GM23338 (cell line): ENCODE measurements around the gene SPHK1. TPM values are rescaled to one million over a fixed set of nuclear protein-coding genes. Genes with fewer than 3 reads are reported as not detected.

Experiments
- ATAC-seq: fragments of 200-7000 bp; cut with Tn5 transposase; 3 replicates; pipeline ENCODE4 v1.9.1; 2020
- DNase-seq: peaks from one replicate; pipeline ENCODE4 v3.0.0-alpha.2; 2015; ENCODE audit warnings: low spot score
- H2AFZ ChIP-seq: fragments of 200-600 bp; sonication (generic); 2 replicates; pipeline ENCODE4 v1.8.0; 2016; ENCODE audit warnings: antibody characterized with exemption, mild to moderate bottlenecking, moderate library complexity
- H3F3A ChIP-seq: fragments of 200-600 bp; sonication (generic); replicated peaks from 2 replicates; pipeline ENCODE4 v1.8.0; 2017; ENCODE audit warnings: antibody characterized with exemption, mixed run types, low read depth
- H3K27ac ChIP-seq: fragments of 200-600 bp; sonication (generic); 2 replicates; pipeline ENCODE4 v1.6.1; 2016; ENCODE audit warnings: low read depth
- H3K27me3 ChIP-seq: fragments of 200-600 bp; sonication (generic); 2 replicates; pipeline ENCODE4 v1.8.0; 2016; ENCODE audit warnings: mild to moderate bottlenecking, mixed run types, moderate library complexity; ENCODE audit not compliant: insufficient read depth
- H3K36me3 ChIP-seq: fragments of 200-600 bp; sonication (generic); 2 replicates; pipeline ENCODE4 v1.8.0; 2016; ENCODE audit warnings: mild to moderate bottlenecking; ENCODE audit not compliant: insufficient read depth
- H3K4me1 ChIP-seq: fragments of 200-600 bp; sonication (generic); 2 replicates; pipeline ENCODE4 v1.8.0; 2016; ENCODE audit warnings: mild to moderate bottlenecking, moderate library complexity; ENCODE audit not compliant: insufficient read depth
- H3K4me2 ChIP-seq: fragments of 200-600 bp; sonication (generic); 2 replicates; pipeline ENCODE4 v1.7.1; 2017; ENCODE audit warnings: mixed run types
- H3K4me3 ChIP-seq: fragments of 200-600 bp; sonication (generic); 2 replicates; pipeline ENCODE4 v1.6.1; 2016; ENCODE audit warnings: mixed run types
- H3K79me2 ChIP-seq: fragments of 200-600 bp; sonication (generic); replicated peaks from 2 replicates; pipeline ENCODE4 v1.8.0; 2017; ENCODE audit warnings: mild to moderate bottlenecking; ENCODE audit not compliant: insufficient read depth
- H3K9me2 ChIP-seq: fragments of 200-600 bp; sonication (generic); 2 replicates; pipeline ENCODE4 v1.8.0; 2017; ENCODE audit not compliant: insufficient read depth
- H4K20me1 ChIP-seq: fragments of 200-600 bp; sonication (generic); replicated peaks from 2 replicates; pipeline ENCODE4 v1.8.0; 2017; ENCODE audit warnings: mild to moderate bottlenecking; ENCODE audit not compliant: insufficient read depth
- H3K27ac Mint-ChIP-seq: 2 replicates; pipeline ENCODE4 v1.8.0; 2020; ENCODE audit warnings: inconsistent platforms, mild to moderate bottlenecking, moderate library complexity, mixed read lengths
- H3K27me3 Mint-ChIP-seq: 3 replicates; pipeline ENCODE4 v1.8.0; 2022; ENCODE audit warnings: low read depth, mild to moderate bottlenecking, moderate library complexity, mixed read lengths, inconsistent platforms; ENCODE audit not compliant: insufficient read depth, poor library complexity
- H3K36me3 Mint-ChIP-seq: 3 replicates; pipeline ENCODE4 v1.8.0; 2021; ENCODE audit warnings: low read depth, mild to moderate bottlenecking, inconsistent platforms, moderate library complexity, mixed read lengths
- H3K4me1 Mint-ChIP-seq: 3 replicates; pipeline ENCODE4 v1.8.0; 2020; ENCODE audit warnings: mild to moderate bottlenecking, inconsistent platforms, mixed read lengths
- H3K4me3 Mint-ChIP-seq: 3 replicates; pipeline ENCODE4 v1.8.0; 2021; ENCODE audit warnings: moderate library complexity, mild to moderate bottlenecking, inconsistent platforms, mixed read lengths
- H3K9me3 Mint-ChIP-seq: 3 replicates; pipeline ENCODE4 v1.8.0; 2020; ENCODE audit warnings: moderate library complexity, mild to moderate bottlenecking, inconsistent platforms, mixed read lengths
- CREB1 ChIP-seq: fragments of 250-450 bp; sonication (Bioruptor Pico); IDR thresholded peaks from 2 replicates; pipeline ENCODE4 v1.5.0; 2020; ENCODE audit warnings: low read depth, mild to moderate bottlenecking, moderate library complexity
- EZH2 ChIP-seq: fragments of 200-600 bp; sonication (generic); IDR thresholded peaks from one replicate; pipeline ENCODE4 v1.8.0; 2017; ENCODE audit warnings: antibody characterized with exemption, mild to moderate bottlenecking, low read depth; ENCODE audit not compliant: unreplicated experiment
- EZH2phosphoT487 ChIP-seq: fragments of 200-600 bp; sonication (generic); IDR thresholded peaks from one replicate; pipeline ENCODE4 v1.8.1; 2018; ENCODE audit warnings: antibody characterized with exemption; ENCODE audit not compliant: unreplicated experiment
- JUNB ChIP-seq: IDR thresholded peaks from one replicate; pipeline ENCODE4 v1.6.1; 2016; ENCODE audit warnings: antibody characterized with exemption; ENCODE audit not compliant: unreplicated experiment
- NANOG ChIP-seq: IDR thresholded peaks from 2 replicates; pipeline ENCODE4 v1.6.1; 2016; ENCODE audit warnings: antibody characterized with exemption, borderline replicate concordance
- POLR2AphosphoS5 ChIP-seq: IDR thresholded peaks from 2 replicates; pipeline ENCODE4 v1.6.1; 2016; ENCODE audit warnings: antibody characterized with exemption, low read depth
- REST ChIP-seq: IDR thresholded peaks from one replicate; pipeline ENCODE4 v1.6.1; 2018; ENCODE audit warnings: antibody characterized with exemption; ENCODE audit not compliant: unreplicated experiment
- STAT1 ChIP-seq: IDR thresholded peaks from one replicate; pipeline ENCODE4 v1.6.1; 2016; ENCODE audit warnings: antibody characterized with exemption; ENCODE audit not compliant: unreplicated experiment
- ZNF114 ChIP-seq: fragments of 250-450 bp; sonication (Bioruptor Pico); IDR thresholded peaks from 2 replicates; pipeline ENCODE4 v1.5.0; 2020; ENCODE audit warnings: mild to moderate bottlenecking, moderate library complexity
- ZNF331 ChIP-seq: fragments of 250-450 bp; sonication (Bioruptor Pico); IDR thresholded peaks from 2 replicates; pipeline ENCODE4 v1.5.0; 2020; ENCODE audit warnings: low read depth, mild to moderate bottlenecking, moderate library complexity
- polyA plus RNA-seq: library from polyadenylated mRNA; unstranded; fragments of >200 nt; fragmentation: Nextera tagmentation; extraction: Ambion mirVana; gene quantifications from 2 replicates; pipeline ENCODE4 v1.2.1, GENCODE V29; 2016
- total RNA-seq: library from RNA; depleted of rRNA; stranded (reverse); fragments of >200 nt; shearing (Covaris generic); gene quantifications from 2 replicates; pipeline ENCODE4 v1.2.3, GENCODE V29; 2014
- TF ChIP-seq, protein P1 (sequence below): IDR thresholded peaks from 2 replicates; pipeline ENCODE4 v1.6.1; 2016; ENCODE audit warnings: antibody characterized with exemption
- TF ChIP-seq, protein P2 (sequence below): fragments of 250-450 bp; sonication (Bioruptor Pico); IDR thresholded peaks from 2 replicates; pipeline ENCODE4 v1.5.0; 2020; ENCODE audit warnings: mild to moderate bottlenecking, moderate library complexity
- TF ChIP-seq, protein P3 (sequence below), 2 experiments: fragments of 200-600 bp in 1 of 2; sonication (generic) in 1 of 2; conservative IDR thresholded peaks; 2 replicates each; pipeline versions ENCODE4 v1.5.1 to v1.6.1; 2016 to 2017; ENCODE audit warnings: antibody characterized with exemption in 2 of 2, low read depth in 2 of 2, mild to moderate bottlenecking in 2 of 2, moderate library complexity in 1 of 2

The SPHK1 gene
- total and polyA plus RNA-seq, 2 experiments from 2014 or later, result 1.3 to 3.2 TPM

DNA sequence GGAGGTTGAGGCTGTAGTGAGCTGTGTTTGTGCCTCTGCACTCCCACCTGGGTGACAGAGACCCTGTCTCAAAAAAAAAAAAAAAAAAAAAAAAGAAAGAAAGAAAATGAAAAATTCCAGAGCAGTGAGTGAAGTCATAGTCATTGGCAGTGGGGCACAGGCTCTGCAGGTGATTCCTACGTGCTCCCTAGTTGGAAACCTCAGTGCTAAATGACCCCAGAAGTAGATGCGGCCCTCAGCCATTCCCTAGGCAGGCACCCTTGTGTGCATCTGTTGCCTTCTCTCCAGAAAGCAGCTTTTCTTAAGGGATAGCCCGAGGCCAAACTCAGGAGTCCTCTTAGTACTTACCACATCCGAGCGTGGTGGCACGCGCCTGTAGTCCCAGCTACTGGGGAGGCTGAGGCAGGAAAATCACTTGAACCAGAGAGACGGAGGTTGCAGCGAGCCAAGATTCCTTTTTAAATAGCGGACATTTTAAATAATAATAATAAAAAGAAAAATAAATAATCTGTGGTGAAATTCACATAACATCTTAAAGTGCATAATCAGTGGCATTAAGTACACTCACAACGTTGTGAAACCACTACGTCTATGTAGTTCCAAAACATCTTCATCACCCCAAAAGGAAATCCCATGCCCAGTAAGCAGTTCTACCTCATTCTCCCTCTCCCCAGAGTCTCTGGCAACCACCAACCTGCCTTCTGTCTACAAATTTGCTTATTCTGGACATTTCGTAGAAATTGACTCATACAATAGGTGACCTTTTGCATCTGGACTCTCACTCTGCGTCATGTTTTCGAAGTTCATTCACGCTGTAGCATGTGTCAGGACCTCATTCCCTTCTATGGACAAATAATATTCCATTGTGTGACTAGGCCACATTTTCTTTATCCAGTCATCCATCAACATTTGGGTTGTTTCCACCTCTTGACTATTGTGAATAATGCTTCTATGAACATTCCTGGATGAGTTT lies 12.5 kb upstream of the SPHK1 start:
- Histone ChIP-seq H3K9me2 (no peaks in the 10 kb centered on the region), H3K4me1 (no peaks in the 10 kb centered on the region), H2AFZ (no peak overlapping the region), H3K36me3 (no peaks in the 10 kb centered on the region), H3F3A (0 out of 2 replicates have a peak, but pooled peaks cover 4% of the 10 kb centered on the region), H3K79me2 (no peaks in the 10 kb centered on the region), H3K4me2 (no peak overlapping the region), H3K27ac (no peak overlapping the region), H3K27me3 (no peaks in the 10 kb centered on the region), H3K4me3 (no peak overlapping the region), H4K20me1 (no peaks in the 10 kb centered on the region)
- peaks cover 10% of the 10 kb centered on the region for H3K4me1 Mint-ChIP-seq
- no peak for ATAC-seq
- no peaks in the 10 kb centered on the region for H3K9me3 Mint-ChIP-seq
- TF ChIP-seq CREB1 (CRISPR knock-in tag), result no peak
- TF ChIP-seq, protein P1, sequence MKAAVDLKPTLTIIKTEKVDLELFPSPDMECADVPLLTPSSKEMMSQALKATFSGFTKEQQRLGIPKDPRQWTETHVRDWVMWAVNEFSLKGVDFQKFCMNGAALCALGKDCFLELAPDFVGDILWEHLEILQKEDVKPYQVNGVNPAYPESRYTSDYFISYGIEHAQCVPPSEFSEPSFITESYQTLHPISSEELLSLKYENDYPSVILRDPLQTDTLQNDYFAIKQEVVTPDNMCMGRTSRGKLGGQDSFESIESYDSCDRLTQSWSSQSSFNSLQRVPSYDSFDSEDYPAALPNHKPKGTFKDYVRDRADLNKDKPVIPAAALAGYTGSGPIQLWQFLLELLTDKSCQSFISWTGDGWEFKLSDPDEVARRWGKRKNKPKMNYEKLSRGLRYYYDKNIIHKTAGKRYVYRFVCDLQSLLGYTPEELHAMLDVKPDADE, result no peak
- no peak for TF ChIP-seq JUNB
- TF ChIP-seq REST, result no peak
- TF ChIP-seq NANOG, result no peak
- TF ChIP-seq, protein P2, sequence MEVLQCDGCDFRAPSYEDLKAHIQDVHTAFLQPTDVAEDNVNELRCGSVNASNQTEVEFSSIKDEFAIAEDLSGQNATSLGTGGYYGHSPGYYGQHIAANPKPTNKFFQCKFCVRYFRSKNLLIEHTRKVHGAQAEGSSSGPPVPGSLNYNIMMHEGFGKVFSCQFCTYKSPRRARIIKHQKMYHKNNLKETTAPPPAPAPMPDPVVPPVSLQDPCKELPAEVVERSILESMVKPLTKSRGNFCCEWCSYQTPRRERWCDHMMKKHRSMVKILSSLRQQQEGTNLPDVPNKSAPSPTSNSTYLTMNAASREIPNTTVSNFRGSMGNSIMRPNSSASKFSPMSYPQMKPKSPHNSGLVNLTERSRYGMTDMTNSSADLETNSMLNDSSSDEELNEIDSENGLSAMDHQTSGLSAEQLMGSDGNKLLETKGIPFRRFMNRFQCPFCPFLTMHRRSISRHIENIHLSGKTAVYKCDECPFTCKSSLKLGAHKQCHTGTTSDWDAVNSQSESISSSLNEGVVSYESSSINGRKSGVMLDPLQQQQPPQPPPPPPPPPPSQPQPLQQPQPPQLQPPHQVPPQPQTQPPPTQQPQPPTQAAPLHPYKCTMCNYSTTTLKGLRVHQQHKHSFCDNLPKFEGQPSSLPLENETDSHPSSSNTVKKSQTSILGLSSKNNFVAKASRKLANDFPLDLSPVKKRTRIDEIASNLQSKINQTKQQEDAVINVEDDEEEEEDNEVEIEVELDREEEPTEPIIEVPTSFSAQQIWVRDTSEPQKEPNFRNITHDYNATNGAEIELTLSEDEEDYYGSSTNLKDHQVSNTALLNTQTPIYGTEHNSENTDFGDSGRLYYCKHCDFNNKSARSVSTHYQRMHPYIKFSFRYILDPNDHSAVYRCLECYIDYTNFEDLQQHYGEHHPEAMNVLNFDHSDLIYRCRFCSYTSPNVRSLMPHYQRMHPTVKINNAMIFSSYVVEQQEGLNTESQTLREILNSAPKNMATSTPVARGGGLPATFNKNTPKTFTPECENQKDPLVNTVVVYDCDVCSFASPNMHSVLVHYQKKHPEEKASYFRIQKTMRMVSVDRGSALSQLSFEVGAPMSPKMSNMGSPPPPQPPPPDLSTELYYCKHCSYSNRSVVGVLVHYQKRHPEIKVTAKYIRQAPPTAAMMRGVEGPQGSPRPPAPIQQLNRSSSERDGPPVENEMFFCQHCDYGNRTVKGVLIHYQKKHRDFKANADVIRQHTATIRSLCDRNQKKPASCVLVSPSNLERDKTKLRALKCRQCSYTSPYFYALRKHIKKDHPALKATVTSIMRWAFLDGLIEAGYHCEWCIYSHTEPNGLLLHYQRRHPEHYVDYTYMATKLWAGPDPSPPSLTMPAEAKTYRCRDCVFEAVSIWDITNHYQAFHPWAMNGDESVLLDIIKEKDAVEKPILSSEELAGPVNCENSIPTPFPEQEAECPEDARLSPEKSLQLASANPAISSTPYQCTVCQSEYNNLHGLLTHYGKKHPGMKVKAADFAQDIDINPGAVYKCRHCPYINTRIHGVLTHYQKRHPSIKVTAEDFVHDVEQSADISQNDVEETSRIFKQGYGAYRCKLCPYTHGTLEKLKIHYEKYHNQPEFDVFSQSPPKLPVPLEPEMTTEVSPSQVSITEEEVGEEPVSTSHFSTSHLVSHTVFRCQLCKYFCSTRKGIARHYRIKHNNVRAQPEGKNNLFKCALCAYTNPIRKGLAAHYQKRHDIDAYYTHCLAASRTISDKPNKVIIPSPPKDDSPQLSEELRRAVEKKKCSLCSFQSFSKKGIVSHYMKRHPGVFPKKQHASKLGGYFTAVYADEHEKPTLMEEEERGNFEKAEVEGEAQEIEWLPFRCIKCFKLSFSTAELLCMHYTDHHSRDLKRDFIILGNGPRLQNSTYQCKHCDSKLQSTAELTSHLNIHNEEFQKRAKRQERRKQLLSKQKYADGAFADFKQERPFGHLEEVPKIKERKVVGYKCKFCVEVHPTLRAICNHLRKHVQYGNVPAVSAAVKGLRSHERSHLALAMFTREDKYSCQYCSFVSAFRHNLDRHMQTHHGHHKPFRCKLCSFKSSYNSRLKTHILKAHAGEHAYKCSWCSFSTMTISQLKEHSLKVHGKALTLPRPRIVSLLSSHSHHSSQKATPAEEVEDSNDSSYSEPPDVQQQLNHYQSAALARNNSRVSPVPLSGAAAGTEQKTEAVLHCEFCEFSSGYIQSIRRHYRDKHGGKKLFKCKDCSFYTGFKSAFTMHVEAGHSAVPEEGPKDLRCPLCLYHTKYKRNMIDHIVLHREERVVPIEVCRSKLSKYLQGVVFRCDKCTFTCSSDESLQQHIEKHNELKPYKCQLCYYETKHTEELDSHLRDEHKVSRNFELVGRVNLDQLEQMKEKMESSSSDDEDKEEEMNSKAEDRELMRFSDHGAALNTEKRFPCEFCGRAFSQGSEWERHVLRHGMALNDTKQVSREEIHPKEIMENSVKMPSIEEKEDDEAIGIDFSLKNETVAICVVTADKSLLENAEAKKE (CRISPR knock-in tag), result no peak
- no peak for TF ChIP-seq EZH2phosphoT487
- TF ChIP-seq ZNF114 (CRISPR knock-in tag), result no peak
- TF ChIP-seq, protein P3, sequence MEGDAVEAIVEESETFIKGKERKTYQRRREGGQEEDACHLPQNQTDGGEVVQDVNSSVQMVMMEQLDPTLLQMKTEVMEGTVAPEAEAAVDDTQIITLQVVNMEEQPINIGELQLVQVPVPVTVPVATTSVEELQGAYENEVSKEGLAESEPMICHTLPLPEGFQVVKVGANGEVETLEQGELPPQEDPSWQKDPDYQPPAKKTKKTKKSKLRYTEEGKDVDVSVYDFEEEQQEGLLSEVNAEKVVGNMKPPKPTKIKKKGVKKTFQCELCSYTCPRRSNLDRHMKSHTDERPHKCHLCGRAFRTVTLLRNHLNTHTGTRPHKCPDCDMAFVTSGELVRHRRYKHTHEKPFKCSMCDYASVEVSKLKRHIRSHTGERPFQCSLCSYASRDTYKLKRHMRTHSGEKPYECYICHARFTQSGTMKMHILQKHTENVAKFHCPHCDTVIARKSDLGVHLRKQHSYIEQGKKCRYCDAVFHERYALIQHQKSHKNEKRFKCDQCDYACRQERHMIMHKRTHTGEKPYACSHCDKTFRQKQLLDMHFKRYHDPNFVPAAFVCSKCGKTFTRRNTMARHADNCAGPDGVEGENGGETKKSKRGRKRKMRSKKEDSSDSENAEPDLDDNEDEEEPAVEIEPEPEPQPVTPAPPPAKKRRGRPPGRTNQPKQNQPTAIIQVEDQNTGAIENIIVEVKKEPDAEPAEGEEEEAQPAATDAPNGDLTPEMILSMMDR (conservative IDR thresholded peaks at IDR 0.05; ENCODE audit: low read depth in 2 of 2), result no peak
- TF ChIP-seq EZH2, result no peak
- TF ChIP-seq POLR2AphosphoS5, result no peak
- no peak for TF ChIP-seq STAT1
- no peak for TF ChIP-seq ZNF331
- H3K4me3 Mint-ChIP-seq, result no peak overlapping the region
- no peaks in the 10 kb centered on the region for H3K36me3 Mint-ChIP-seq
- no peak for DNase-seq
- H3K27ac Mint-ChIP-seq, result no peak overlapping the region
- peaks cover 10% of the 10 kb centered on the region for H3K27me3 Mint-ChIP-seq
